GM10266 (cell line): ENCODE results near the gene IL17RC.

Source experiments
- DNase-seq: peaks from one replicate; pipeline ENCODE4 v3.0.0; 2012; ENCODE audit errors: extremely low spot score
- CTCF ChIP-seq: IDR thresholded peaks from 2 replicates; pipeline ENCODE4 v1.5.1; 2012; ENCODE audit warnings: mild to moderate bottlenecking, low read depth; ENCODE audit not compliant: control insufficient read depth, insufficient read depth; ENCODE audit errors: missing control alignments

The IL17RC gene

GRCh38 chr3:9955611-9956352, 38.9 kb downstream of the IL17RC start:
- TF ChIP-seq CTCF, result no peak
- DNase-seq, result no peak

GRCh38 chr3:9957214-9957613, 40.3 kb downstream of the IL17RC start:
- TF ChIP-seq CTCF, result no peak
- no peak for DNase-seq

GRCh38 chr3:9965200-9965875, 48.4 kb downstream of the IL17RC start:
- no peak for TF ChIP-seq CTCF

GRCh38 chr3:9966841-9967240, 49.9 kb downstream of the IL17RC start:
- no peak for TF ChIP-seq CTCF
- DNase-seq, result no peak

More at GRCh38 chr3:9965200-9965875, 48.4 kb downstream of the IL17RC start:
- DNase-seq, result no peak

- no peak for TF ChIP-seq CTCF
- no peak for DNase-seq
These were observed 52.7 kb downstream of the IL17RC start for GRCh38 chr3:9969632-9970019.

- DNase-seq, result no peak
- TF ChIP-seq CTCF, result no peak
These were observed 53.2 kb downstream of the IL17RC start for GRCh38 chr3:9970020-9970652.
